K562 (cell line): ENCODE data around the gene OVOL1. TPM values are rescaled to one million over a fixed set of nuclear protein-coding genes. Genes with fewer than 3 reads are reported as not detected.

Source experiments
- CHCHD3 ChIP-seq: fragments of 250-450 bp; sonication (Bioruptor Pico); IDR thresholded peaks from 2 replicates; pipeline ENCODE4 v2.1.2; 2022; ENCODE audit warnings: mild to moderate bottlenecking
- DDX20 ChIP-seq: fragments of 450-650 bp; IDR thresholded peaks from 2 replicates; pipeline ENCODE4 v1.6.1; 2016; ENCODE audit warnings: missing genetic modification characterization, low read depth, mild to moderate bottlenecking, missing compliant biosample characterization, moderate library complexity
- DMBX1 ChIP-seq: fragments of 250-450 bp; sonication (Bioruptor Pico); IDR thresholded peaks from 2 replicates; pipeline ENCODE4 v1.8.0; 2022; ENCODE audit warnings: inconsistent platforms, mild to moderate bottlenecking, moderate library complexity, borderline replicate concordance
- ESRRA ChIP-seq: fragments of 450-650 bp; IDR thresholded peaks from 2 replicates; pipeline ENCODE4 v1.6.1; 2014; ENCODE audit warnings: low read depth, mild to moderate bottlenecking, moderate library complexity, borderline replicate concordance
- ILF3 ChIP-seq: fragments of 450-650 bp; IDR thresholded peaks from 2 replicates; pipeline ENCODE4 v1.6.1; 2018; ENCODE audit warnings: antibody characterized with exemption, mild to moderate bottlenecking, moderate library complexity, borderline replicate concordance
- MAZ ChIP-seq, 2 experiments: fragments of 450-650 bp in 1 of 2; sonication (generic) in 1 of 2; formaldehyde crosslinking; IDR thresholded peaks in 1 of 2; conservative IDR thresholded peaks in 1 of 2; 2 replicates each; pipeline versions ENCODE4 v1.4.0 to v1.5.0; 2020; ENCODE audit warnings: mild to moderate bottlenecking in 1 of 2, missing genetic modification reagents in 1 of 2
- RBM39 ChIP-seq: fragments of 200-400 bp; formaldehyde crosslinking; optimal IDR thresholded peaks from 2 replicates; pipeline ENCODE3; 2018; ENCODE audit warnings: low read depth, low read length
- TRIM28 ChIP-seq: fragments of 450-650 bp; IDR thresholded peaks from 2 replicates; pipeline ENCODE4 v1.6.1; 2017
- ZNF354B ChIP-seq: fragments of 250-450 bp; sonication (Bioruptor Pico); IDR thresholded peaks from 2 replicates; pipeline ENCODE4 v1.4.0; 2020
- ZNF586 ChIP-seq: fragments of 450-650 bp; formaldehyde crosslinking; conservative IDR thresholded peaks from 2 replicates; pipeline ENCODE4 v1.4.0; 2020; ENCODE audit warnings: mild to moderate bottlenecking, moderate library complexity
- polyA plus RNA-seq, 8 experiments: library from polyadenylated mRNA; depleted of rRNA in 4 of 8; stranded (reverse) in 5 of 8; unstranded in 3 of 8; fragments of >200 nt; fragmentation: Nextera tagmentation in 2 of 8; fragmentation: Illumina TruSeq in 1 of 8; extraction: Ambion mirVana in 2 of 8; extraction: Trizol in 1 of 8; gene quantifications; 2 replicates each; pipeline versions ENCODE4 v1.2.1 to v1.2.3, GENCODE V29; 2011 to 2014; ENCODE audit warnings: inconsistent platforms in 1 of 8, missing spikeins in 1 of 8
- total RNA-seq, 7 experiments: library from RNA; depleted of rRNA in 6 of 7; stranded (reverse); fragments of >200 nt in 6 of 7; fragmentation: Illumina TruSeq in 2 of 7; extraction: Trizol in 2 of 7; gene quantifications; 2 replicates each; pipeline versions ENCODE4 v1.2.1 to v1.2.3, GENCODE V29; 2011 to 2021; ENCODE audit warnings: low replicate concordance in 1 of 7
- TF ChIP-seq, protein P1 (sequence below): fragments of 450-650 bp; formaldehyde crosslinking; IDR thresholded peaks from 2 replicates; pipeline ENCODE4 v1.4.0; 2020; ENCODE audit warnings: mild to moderate bottlenecking, moderate library complexity
- TF ChIP-seq, protein P2 (sequence below): sonication (generic); formaldehyde crosslinking; IDR thresholded peaks from 2 replicates; pipeline ENCODE4 v1.5.0; 2020; ENCODE audit warnings: missing genetic modification reagents
- TF ChIP-seq, protein P3 (sequence below): fragments of 450-650 bp; formaldehyde crosslinking; IDR thresholded peaks from 2 replicates; pipeline ENCODE4 v1.4.0; 2022; ENCODE audit warnings: mild to moderate bottlenecking, moderate library complexity
- TF ChIP-seq, protein P4 (sequence below): conservative IDR thresholded peaks from 2 replicates; pipeline ENCODE4 v1.6.1; 2011; ENCODE audit warnings: low read depth, mild to moderate bottlenecking, low read length; ENCODE audit not compliant: control insufficient read depth
- TF ChIP-seq, protein P5 (sequence below): fragments of 250-450 bp; sonication (Bioruptor Pico); IDR thresholded peaks from 2 replicates; pipeline ENCODE4 v1.8.0; 2022; ENCODE audit warnings: inconsistent platforms, mild to moderate bottlenecking, moderate library complexity, borderline replicate concordance
- TF ChIP-seq, protein P6 (sequence below): fragments of 250-450 bp; sonication (Bioruptor Pico); IDR thresholded peaks from 2 replicates; pipeline ENCODE4 v1.4.0; 2020; ENCODE audit warnings: mild to moderate bottlenecking, moderate library complexity

Gene OVOL1
- total and polyA plus RNA-seq, 9 of the 15 experiments (the other 6 are each of a cell fraction or from before 2014, with no cell fraction given): 0.09 TPM; not detected in 8

DNA sequence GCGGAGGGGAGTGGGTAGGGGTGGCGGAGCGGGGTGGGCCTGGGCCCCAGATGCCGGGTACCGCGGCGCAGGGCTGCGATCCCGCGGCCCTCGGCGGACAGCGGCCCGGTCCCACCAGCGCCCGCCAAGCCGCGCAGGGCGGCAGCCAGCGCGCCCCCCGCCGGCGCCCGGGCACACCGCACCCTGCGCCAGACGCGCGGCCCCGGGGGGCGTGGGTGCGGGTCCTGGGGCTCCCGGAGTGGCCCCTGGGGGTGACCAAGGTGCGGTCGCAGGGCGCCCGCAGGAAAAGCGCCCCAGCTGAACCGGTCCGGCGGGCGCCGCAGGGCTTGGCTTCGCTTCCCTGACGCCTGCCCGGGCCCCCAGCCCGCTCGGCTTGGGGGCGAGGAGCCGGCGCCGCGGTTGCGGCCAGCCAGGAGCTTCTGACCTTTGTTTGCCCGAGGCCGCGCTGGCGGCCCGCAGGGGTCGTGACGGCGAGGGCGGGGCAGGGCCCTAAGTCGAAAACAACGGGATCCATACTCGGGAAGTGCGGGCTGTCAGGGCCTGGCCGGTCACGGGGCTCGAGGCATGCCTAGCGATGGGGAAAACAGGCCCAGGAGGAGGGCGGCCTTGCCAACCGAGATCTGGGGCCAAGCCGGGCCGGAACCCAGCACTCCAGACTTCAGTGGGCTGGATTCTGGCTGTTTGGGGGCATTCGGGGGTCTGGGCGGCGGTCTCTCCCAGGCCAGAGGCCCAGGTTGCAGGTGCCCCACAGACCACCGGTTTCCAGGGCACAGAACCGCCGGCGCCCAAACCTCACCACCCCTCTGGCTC is 5.5 kb upstream of the OVOL1 start (continued):
- TF ChIP-seq, protein P1, sequence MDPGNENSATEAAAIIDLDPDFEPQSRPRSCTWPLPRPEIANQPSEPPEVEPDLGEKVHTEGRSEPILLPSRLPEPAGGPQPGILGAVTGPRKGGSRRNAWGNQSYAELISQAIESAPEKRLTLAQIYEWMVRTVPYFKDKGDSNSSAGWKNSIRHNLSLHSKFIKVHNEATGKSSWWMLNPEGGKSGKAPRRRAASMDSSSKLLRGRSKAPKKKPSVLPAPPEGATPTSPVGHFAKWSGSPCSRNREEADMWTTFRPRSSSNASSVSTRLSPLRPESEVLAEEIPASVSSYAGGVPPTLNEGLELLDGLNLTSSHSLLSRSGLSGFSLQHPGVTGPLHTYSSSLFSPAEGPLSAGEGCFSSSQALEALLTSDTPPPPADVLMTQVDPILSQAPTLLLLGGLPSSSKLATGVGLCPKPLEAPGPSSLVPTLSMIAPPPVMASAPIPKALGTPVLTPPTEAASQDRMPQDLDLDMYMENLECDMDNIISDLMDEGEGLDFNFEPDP: no peak
- TF ChIP-seq DMBX1 (CRISPR knock-in tag) (no peak), ESRRA (0 out of 2 replicates have a peak, but pooled peaks have one; percentile 28), DDX20 (tag) (no peak), MAZ (CRISPR knock-in tag; conservative IDR thresholded peaks at IDR 0.05 in 1 of 2, IDR thresholded peaks at IDR 0.05 in 1 of 2) (peak in 1 of 2 experiments; percentile 34; a peak in 1 of 4 replicates), ILF3 (no peak), CHCHD3 (CRISPR knock-in tag) (no peak), RBM39 (no peak), ZNF354B (no peak), ZNF586 (CRISPR knock-in tag) (no peak), TRIM28 (no peak)
- TF ChIP-seq, protein P2, sequence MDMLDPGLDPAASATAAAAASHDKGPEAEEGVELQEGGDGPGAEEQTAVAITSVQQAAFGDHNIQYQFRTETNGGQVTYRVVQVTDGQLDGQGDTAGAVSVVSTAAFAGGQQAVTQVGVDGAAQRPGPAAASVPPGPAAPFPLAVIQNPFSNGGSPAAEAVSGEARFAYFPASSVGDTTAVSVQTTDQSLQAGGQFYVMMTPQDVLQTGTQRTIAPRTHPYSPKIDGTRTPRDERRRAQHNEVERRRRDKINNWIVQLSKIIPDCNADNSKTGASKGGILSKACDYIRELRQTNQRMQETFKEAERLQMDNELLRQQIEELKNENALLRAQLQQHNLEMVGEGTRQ (CRISPR knock-in tag): no peak
- TF ChIP-seq, protein P3, sequence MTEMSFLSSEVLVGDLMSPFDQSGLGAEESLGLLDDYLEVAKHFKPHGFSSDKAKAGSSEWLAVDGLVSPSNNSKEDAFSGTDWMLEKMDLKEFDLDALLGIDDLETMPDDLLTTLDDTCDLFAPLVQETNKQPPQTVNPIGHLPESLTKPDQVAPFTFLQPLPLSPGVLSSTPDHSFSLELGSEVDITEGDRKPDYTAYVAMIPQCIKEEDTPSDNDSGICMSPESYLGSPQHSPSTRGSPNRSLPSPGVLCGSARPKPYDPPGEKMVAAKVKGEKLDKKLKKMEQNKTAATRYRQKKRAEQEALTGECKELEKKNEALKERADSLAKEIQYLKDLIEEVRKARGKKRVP (CRISPR knock-in tag): no peak
- TF ChIP-seq, protein P4, sequence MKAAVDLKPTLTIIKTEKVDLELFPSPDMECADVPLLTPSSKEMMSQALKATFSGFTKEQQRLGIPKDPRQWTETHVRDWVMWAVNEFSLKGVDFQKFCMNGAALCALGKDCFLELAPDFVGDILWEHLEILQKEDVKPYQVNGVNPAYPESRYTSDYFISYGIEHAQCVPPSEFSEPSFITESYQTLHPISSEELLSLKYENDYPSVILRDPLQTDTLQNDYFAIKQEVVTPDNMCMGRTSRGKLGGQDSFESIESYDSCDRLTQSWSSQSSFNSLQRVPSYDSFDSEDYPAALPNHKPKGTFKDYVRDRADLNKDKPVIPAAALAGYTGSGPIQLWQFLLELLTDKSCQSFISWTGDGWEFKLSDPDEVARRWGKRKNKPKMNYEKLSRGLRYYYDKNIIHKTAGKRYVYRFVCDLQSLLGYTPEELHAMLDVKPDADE: 0 out of 2 replicates have a peak, but pooled peaks have one; percentile 9
- TF ChIP-seq, protein P5, sequence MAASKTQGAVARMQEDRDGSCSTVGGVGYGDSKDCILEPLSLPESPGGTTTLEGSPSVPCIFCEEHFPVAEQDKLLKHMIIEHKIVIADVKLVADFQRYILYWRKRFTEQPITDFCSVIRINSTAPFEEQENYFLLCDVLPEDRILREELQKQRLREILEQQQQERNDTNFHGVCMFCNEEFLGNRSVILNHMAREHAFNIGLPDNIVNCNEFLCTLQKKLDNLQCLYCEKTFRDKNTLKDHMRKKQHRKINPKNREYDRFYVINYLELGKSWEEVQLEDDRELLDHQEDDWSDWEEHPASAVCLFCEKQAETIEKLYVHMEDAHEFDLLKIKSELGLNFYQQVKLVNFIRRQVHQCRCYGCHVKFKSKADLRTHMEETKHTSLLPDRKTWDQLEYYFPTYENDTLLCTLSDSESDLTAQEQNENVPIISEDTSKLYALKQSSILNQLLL: no peak
- TF ChIP-seq, protein P6, sequence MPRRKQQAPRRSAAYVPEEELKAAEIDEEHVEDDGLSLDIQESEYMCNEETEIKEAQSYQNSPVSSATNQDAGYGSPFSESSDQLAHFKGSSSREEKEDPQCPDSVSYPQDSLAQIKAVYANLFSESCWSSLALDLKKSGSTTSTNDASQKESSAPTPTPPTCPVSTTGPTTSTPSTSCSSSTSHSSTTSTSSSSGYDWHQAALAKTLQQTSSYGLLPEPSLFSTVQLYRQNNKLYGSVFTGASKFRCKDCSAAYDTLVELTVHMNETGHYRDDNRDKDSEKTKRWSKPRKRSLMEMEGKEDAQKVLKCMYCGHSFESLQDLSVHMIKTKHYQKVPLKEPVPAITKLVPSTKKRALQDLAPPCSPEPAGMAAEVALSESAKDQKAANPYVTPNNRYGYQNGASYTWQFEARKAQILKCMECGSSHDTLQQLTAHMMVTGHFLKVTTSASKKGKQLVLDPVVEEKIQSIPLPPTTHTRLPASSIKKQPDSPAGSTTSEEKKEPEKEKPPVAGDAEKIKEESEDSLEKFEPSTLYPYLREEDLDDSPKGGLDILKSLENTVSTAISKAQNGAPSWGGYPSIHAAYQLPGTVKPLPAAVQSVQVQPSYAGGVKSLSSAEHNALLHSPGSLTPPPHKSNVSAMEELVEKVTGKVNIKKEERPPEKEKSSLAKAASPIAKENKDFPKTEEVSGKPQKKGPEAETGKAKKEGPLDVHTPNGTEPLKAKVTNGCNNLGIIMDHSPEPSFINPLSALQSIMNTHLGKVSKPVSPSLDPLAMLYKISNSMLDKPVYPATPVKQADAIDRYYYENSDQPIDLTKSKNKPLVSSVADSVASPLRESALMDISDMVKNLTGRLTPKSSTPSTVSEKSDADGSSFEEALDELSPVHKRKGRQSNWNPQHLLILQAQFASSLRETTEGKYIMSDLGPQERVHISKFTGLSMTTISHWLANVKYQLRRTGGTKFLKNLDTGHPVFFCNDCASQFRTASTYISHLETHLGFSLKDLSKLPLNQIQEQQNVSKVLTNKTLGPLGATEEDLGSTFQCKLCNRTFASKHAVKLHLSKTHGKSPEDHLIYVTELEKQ: no peak
